HepG2 (cell line): ENCODE data around the gene PELI1. TPM values are rescaled to one million over a fixed set of nuclear protein-coding genes. Genes with fewer than 3 reads are reported as not detected.

Experiments used
- ADNP ChIP-seq: sonication (generic); formaldehyde crosslinking; IDR thresholded peaks from 2 replicates; pipeline ENCODE4 v1.4.0; 2020; ENCODE audit warnings: missing genetic modification reagents
- ARID3A ChIP-seq: IDR thresholded peaks from 2 replicates; pipeline ENCODE4 v1.6.1; 2012; ENCODE audit warnings: low read depth, low read length, improper control_type of control experiment
- ATRX ChIP-seq: sonication (generic); formaldehyde crosslinking; IDR thresholded peaks from 2 replicates; pipeline ENCODE4 v1.4.0; 2020; ENCODE audit warnings: missing genetic modification reagents, borderline replicate concordance
- ERF ChIP-seq: IDR thresholded peaks from 2 replicates; pipeline ENCODE4 v1.6.1; 2018; ENCODE audit warnings: missing biosample characterization, missing genetic modification reagents
- FOXJ3 ChIP-seq: sonication (generic); formaldehyde crosslinking; IDR thresholded peaks from 2 replicates; pipeline ENCODE4 v1.4.0; 2020; ENCODE audit warnings: missing genetic modification reagents, mild to moderate bottlenecking, borderline replicate concordance
- GATAD2A ChIP-seq: IDR thresholded peaks from 2 replicates; pipeline ENCODE4 v1.6.1; 2016
- HDAC6 ChIP-seq: fragments of 200-600 bp; sonication (generic); IDR thresholded peaks from 2 replicates; pipeline ENCODE4 v1.7.0; 2017; ENCODE audit warnings: mild to moderate bottlenecking, antibody characterized with exemption, low read length, low read depth
- IKZF1 ChIP-seq: fragments of 450-650 bp; IDR thresholded peaks from 2 replicates; pipeline ENCODE4 v1.7.1; 2016
- ISL2 ChIP-seq: sonication (generic); formaldehyde crosslinking; IDR thresholded peaks from 2 replicates; pipeline ENCODE4 v1.5.0; 2020; ENCODE audit warnings: missing genetic modification reagents
- MAFF ChIP-seq: IDR thresholded peaks from 2 replicates; pipeline ENCODE4 v1.6.1; 2011; ENCODE audit warnings: low read depth, low read length, improper control_type of control experiment
- MIXL1 ChIP-seq: IDR thresholded peaks from 2 replicates; pipeline ENCODE4 v1.6.1; 2016
- NFE2 ChIP-seq: sonication (generic); formaldehyde crosslinking; IDR thresholded peaks from 2 replicates; pipeline ENCODE4 v1.4.0; 2020; ENCODE audit warnings: missing genetic modification reagents
- NFIC ChIP-seq: IDR thresholded peaks from 2 replicates; pipeline ENCODE4 v1.6.1; 2012; ENCODE audit warnings: mild to moderate bottlenecking, low read length, inconsistent platforms
- PHF5A ChIP-seq: IDR thresholded peaks from one replicate; pipeline ENCODE4 v1.6.1; 2018; ENCODE audit warnings: low read depth, missing genetic modification reagents; ENCODE audit not compliant: unreplicated experiment
- RFX5 ChIP-seq: IDR thresholded peaks from 2 replicates; pipeline ENCODE4 v1.6.1; 2011; ENCODE audit warnings: low read depth, low read length, improper control_type of control experiment
- SALL1 ChIP-seq: sonication (generic); formaldehyde crosslinking; IDR thresholded peaks from 2 replicates; pipeline ENCODE4 v1.8.0; 2022; ENCODE audit warnings: mild to moderate bottlenecking, missing genetic modification reagents
- SOX5 ChIP-seq: IDR thresholded peaks from 2 replicates; pipeline ENCODE4 v1.6.1; 2016; ENCODE audit warnings: borderline replicate concordance
- STAT5B ChIP-seq: sonication (generic); formaldehyde crosslinking; IDR thresholded peaks from 2 replicates; pipeline ENCODE4 v1.4.0; 2020; ENCODE audit warnings: missing genetic modification reagents
- TEAD3 ChIP-seq: optimal IDR thresholded peaks from 2 replicates; pipeline ENCODE3; 2016; ENCODE audit warnings: borderline replicate concordance
- TRIM24 ChIP-seq: sonication (generic); formaldehyde crosslinking; IDR thresholded peaks from 2 replicates; pipeline ENCODE4 v1.8.0; 2022; ENCODE audit warnings: mild to moderate bottlenecking, missing genetic modification reagents
- ZNF205 ChIP-seq: IDR thresholded peaks from 2 replicates; pipeline ENCODE4 v1.6.1; 2018; ENCODE audit warnings: missing biosample characterization, missing genetic modification reagents
- ZNF224 ChIP-seq: sonication (generic); formaldehyde crosslinking; IDR thresholded peaks from 2 replicates; pipeline ENCODE4 v1.5.0; 2020; ENCODE audit warnings: mild to moderate bottlenecking, missing genetic modification reagents
- ZNF230 ChIP-seq: sonication (generic); formaldehyde crosslinking; IDR thresholded peaks from 2 replicates; pipeline ENCODE4 v1.4.0; 2020; ENCODE audit warnings: mild to moderate bottlenecking, missing genetic modification reagents
- ZNF496 ChIP-seq: sonication (generic); formaldehyde crosslinking; IDR thresholded peaks from 2 replicates; pipeline ENCODE4 v1.8.1; 2023; ENCODE audit warnings: mild to moderate bottlenecking, moderate library complexity, missing genetic modification reagents; ENCODE audit not compliant: insufficient replicate concordance
- ZNF513 ChIP-seq: sonication (generic); formaldehyde crosslinking; conservative IDR thresholded peaks from 2 replicates; pipeline ENCODE4 v1.5.0; 2020; ENCODE audit warnings: missing genetic modification reagents
- ZNF766 ChIP-seq: sonication (generic); formaldehyde crosslinking; IDR thresholded peaks from 2 replicates; pipeline ENCODE4 v1.5.0; 2020; ENCODE audit warnings: missing genetic modification reagents, borderline replicate concordance
- polyA plus RNA-seq, 8 experiments: library from polyadenylated mRNA; depleted of rRNA in 3 of 8; stranded (reverse) in 7 of 8; unstranded in 1 of 8; fragments of >200 nt; fragmentation: Illumina TruSeq in 4 of 8; extraction: Trizol in 4 of 8; gene quantifications; 2 replicates each; pipeline versions ENCODE4 v1.2.1 to v1.2.3, GENCODE V29; 2011 to 2016; ENCODE audit warnings: low read depth in 4 of 8, missing spikeins in 1 of 8, mixed read lengths in 1 of 8; ENCODE audit not compliant: insufficient read depth in 1 of 8
- total RNA-seq, 5 experiments: library from RNA; depleted of rRNA; stranded (reverse); fragments of >200 nt; fragmentation: Illumina TruSeq; extraction: Trizol; gene quantifications; 2 replicates each; pipeline ENCODE4 v1.2.3, GENCODE V29; 2016; ENCODE audit warnings: low read depth in 1 of 5

PELI1 gene
- total and polyA plus RNA-seq, 2 of the 13 experiments (the other 11 are each of a cell fraction or from before 2014, with no cell fraction given) = 12.5 to 16.2 TPM

- no peak for TF ChIP-seq ERF
- TF ChIP-seq IKZF1 = no peak
- TF ChIP-seq HDAC6 = no peak
- TF ChIP-seq FOXJ3 (CRISPR knock-in tag) = 0 out of 2 replicates have a peak, but pooled peaks have one; percentile 17
- peak; percentile 49; the same call in 1 of the 2 replicates for TF ChIP-seq GATAD2A
- TF ChIP-seq STAT5B (CRISPR knock-in tag) = no peak
- no peak for TF ChIP-seq ADNP
- no peak for TF ChIP-seq ZNF766 (CRISPR knock-in tag)
- TF ChIP-seq SOX5 (CRISPR knock-in tag) = no peak; the same call in 1 of the 2 replicates
- peak; percentile 53; the same call in 1 of the 2 replicates for TF ChIP-seq MIXL1 (CRISPR knock-in tag)
- TF ChIP-seq NFE2 (CRISPR knock-in tag) = no peak
- TF ChIP-seq ZNF496 (CRISPR knock-in tag) = no peak
- peak; percentile 62; the same call in 1 of the 2 replicates for TF ChIP-seq ISL2 (CRISPR knock-in tag)
- TF ChIP-seq PHF5A (CRISPR knock-in tag) = no peak
- no peak for TF ChIP-seq TRIM24
- TF ChIP-seq ATRX (CRISPR knock-in tag) = no peak
- TF ChIP-seq NFIC = 0 out of 2 replicates have a peak, but pooled peaks have one; percentile 44
- peak; percentile 27 for TF ChIP-seq TEAD3 (CRISPR knock-in tag)
- no peak for TF ChIP-seq ZNF224 (CRISPR knock-in tag)
- TF ChIP-seq ARID3A = 0 out of 2 replicates have a peak, but pooled peaks have one; percentile 48
- TF ChIP-seq ZNF230 = no peak
- TF ChIP-seq ZNF205 (CRISPR knock-in tag) = peak; percentile 99
- TF ChIP-seq SALL1 (CRISPR knock-in tag) = no peak
- TF ChIP-seq MAFF = no peak
- TF ChIP-seq RFX5 = no peak
- no peak for TF ChIP-seq ZNF513 (CRISPR knock-in tag)
Measured at GRCh38 chr2:64128943-64129391, 15.3 kb downstream of the PELI1 start (continued).
